ACC112 (cell line): ENCODE data around the gene EML6.

Source experiments
- H2AFZ ChIP-seq: fragments of 200-600 bp; sonication (generic); one replicate; pipeline ENCODE4 v1.6.0; 2017; ENCODE audit warnings: antibody characterized with exemption, low read length; ENCODE audit not compliant: unreplicated experiment
- H3K27ac ChIP-seq: fragments of 200-600 bp; sonication (generic); 2 replicates; pipeline ENCODE4 v1.5.1; 2014; ENCODE audit warnings: low read depth, mild to moderate bottlenecking, antibody characterized with exemption, low read length, moderate library complexity
- H3K27me3 ChIP-seq: fragments of 200-600 bp; sonication (generic); 2 replicates; pipeline ENCODE4 v1.6.1; 2014; ENCODE audit warnings: mild to moderate bottlenecking, antibody characterized with exemption, low read length, moderate library complexity, mixed read lengths; ENCODE audit not compliant: insufficient read depth
- H3K36me3 ChIP-seq: fragments of 200-600 bp; sonication (generic); 2 replicates; pipeline ENCODE4 v1.6.1; 2016; ENCODE audit warnings: mild to moderate bottlenecking, antibody characterized with exemption, low read length, moderate library complexity, mixed read lengths; ENCODE audit not compliant: insufficient read depth
- H3K4me1 ChIP-seq: fragments of 200-600 bp; sonication (generic); one replicate; pipeline ENCODE4 v1.6.1; 2016; ENCODE audit warnings: low read length, mixed read lengths; ENCODE audit not compliant: insufficient read depth, unreplicated experiment, control insufficient read depth
- H3K4me3 ChIP-seq: fragments of 200-600 bp; sonication (generic); 2 replicates; pipeline ENCODE4 v1.5.1; 2014; ENCODE audit warnings: mild to moderate bottlenecking, low read depth, low read length
- H3K79me2 ChIP-seq: fragments of 200-600 bp; sonication (generic); one replicate; pipeline ENCODE4 v1.6.0; 2016; ENCODE audit warnings: low read length; ENCODE audit not compliant: control insufficient read depth, unreplicated experiment, insufficient read depth

Gene EML6

DNA sequence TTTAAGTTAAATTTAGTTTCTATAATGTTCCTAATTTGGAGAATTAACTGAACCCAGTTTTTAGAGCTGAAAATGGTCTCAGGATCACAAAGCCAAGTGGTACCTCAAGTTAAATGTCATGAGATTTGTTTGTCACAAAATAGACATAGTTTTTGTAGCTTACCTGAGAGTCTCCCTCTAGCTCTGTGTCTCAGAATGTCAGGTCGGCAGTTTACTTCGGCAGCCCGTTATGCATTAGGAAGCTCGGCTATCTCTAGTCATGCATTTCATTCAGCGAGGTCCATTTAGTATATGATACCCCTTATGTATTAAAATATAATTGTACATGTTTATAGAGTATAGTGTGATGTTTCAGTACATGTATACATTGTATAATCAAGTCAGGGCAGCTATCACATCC, 155.6 kb downstream of the EML6 start:
- H3K79me2 ChIP-seq = no peaks in the 10 kb centered on the region
- no peaks in the 10 kb centered on the region for H3K36me3 ChIP-seq
- H3K4me1 ChIP-seq = no peaks in the 10 kb centered on the region
- no peaks in the 10 kb centered on the region for H3K27me3 ChIP-seq
- H3K27ac ChIP-seq = no peak overlapping the region
- no peak overlapping the region for H2AFZ ChIP-seq
- no peak overlapping the region for H3K4me3 ChIP-seq

DNA sequence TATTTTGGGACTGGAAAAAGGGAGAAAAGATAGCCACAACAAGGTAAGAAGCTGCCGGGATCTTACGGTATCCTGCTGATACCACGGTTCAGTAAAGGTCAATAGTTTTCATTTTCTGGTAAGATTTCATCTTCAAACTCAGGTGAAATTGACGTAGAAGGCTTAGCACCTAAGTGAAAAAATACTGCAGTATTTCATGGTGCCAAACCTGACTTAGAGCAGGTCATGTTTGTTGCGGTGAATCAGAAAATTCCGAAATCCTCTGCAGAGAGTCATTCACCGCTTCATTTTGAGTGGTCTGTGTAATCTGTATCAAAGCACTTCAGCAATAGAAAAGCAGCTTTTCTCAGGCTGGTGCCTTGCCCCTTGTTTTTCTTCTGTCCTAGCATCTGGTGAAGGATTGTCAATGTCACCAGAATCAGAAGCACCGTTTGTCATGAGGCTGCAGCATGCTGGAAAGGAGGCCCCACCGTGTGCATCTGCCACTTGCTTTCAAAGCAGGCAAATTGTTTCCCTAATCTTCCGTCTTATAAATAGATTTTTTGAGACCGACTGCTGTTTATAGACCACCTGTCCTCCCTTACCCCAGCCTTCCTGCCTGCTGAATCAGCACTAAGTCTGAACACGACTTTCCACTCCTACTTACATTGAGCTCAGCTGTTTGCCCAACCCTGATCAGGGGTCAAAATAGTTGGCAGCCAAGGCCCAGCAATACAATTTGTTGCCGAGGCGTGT, 156.3 kb downstream of the EML6 start:
- no peaks in the 10 kb centered on the region for H3K79me2 ChIP-seq
- no peaks in the 10 kb centered on the region for H3K36me3 ChIP-seq
- no peaks in the 10 kb centered on the region for H3K27me3 ChIP-seq
- H3K4me1 ChIP-seq = no peaks in the 10 kb centered on the region
- no peak overlapping the region for H3K27ac ChIP-seq
- H3K4me3 ChIP-seq = no peak overlapping the region
- H2AFZ ChIP-seq = no peak overlapping the region

DNA sequence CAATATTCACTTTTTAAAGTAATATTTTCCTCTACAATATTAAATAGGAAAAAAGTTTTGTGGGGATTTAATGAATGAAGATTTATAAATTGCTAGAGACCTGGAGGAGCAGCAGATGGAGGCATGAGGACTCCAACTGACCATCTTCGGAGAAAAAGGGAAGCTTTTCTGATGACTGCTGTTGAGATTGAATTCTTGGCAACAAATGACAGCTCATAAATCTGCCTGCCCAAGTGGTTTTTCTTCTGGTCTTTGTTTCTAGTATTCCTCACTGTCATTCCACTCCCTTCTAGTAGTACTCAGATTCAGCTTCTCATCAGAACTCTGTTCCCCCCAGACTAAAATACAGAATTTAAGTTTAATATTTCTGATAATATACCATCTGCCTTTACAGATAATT, 157.0 kb downstream of the EML6 start:
- no peaks in the 10 kb centered on the region for H3K79me2 ChIP-seq
- H3K4me3 ChIP-seq = no peak overlapping the region
- no peak overlapping the region for H2AFZ ChIP-seq
- no peaks in the 10 kb centered on the region for H3K27me3 ChIP-seq
- no peaks in the 10 kb centered on the region for H3K36me3 ChIP-seq
- H3K27ac ChIP-seq = no peak overlapping the region
- H3K4me1 ChIP-seq = no peaks in the 10 kb centered on the region

GRCh38 chr2:54881759-54882158, 158.3 kb downstream of the EML6 start:
- H3K4me1 ChIP-seq = no peaks in the 10 kb centered on the region
- H3K27me3 ChIP-seq = no peaks in the 10 kb centered on the region
- no peak overlapping the region for H2AFZ ChIP-seq
- H3K79me2 ChIP-seq = no peaks in the 10 kb centered on the region
- H3K36me3 ChIP-seq = no peaks in the 10 kb centered on the region
- H3K4me3 ChIP-seq = no peak overlapping the region
- H3K27ac ChIP-seq = no peak overlapping the region

DNA sequence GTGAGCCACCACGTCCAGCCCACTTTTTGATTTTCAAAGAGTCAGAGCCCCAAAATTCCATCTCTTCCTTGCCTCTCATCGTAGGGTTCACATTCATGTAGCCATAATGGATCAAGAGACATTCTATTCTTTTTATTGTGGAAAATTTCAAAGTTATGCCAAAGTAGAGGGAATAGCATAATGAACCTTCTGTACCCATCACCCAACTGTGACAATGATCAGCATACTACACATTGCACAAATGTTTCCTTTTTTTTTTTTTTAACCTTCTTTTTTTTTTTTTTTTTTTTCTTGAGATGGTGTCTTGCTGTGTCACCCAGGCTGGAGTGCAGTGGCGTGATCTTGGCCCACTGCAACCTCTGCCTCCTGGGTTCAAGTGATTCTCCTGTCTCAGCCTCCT, 162.4 kb downstream of the EML6 start:
- peaks cover 15% of the 10 kb centered on the region; the same call in 1 of the 2 replicates for H3K27me3 ChIP-seq

GRCh38 chr2:54887850-54888545, 164.5 kb downstream of the EML6 start:
- no peaks in the 10 kb centered on the region for H3K4me1 ChIP-seq
- H3K4me3 ChIP-seq = no peak overlapping the region
- H3K79me2 ChIP-seq = no peaks in the 10 kb centered on the region
- H3K27ac ChIP-seq = no peak overlapping the region
- H3K36me3 ChIP-seq = no peaks in the 10 kb centered on the region
- no peak overlapping the region for H2AFZ ChIP-seq
- peaks cover 15% of the 10 kb centered on the region; the same call in 1 of the 2 replicates for H3K27me3 ChIP-seq

More for the DNA sequence above, 162.4 kb downstream of the EML6 start:
- Histone ChIP-seq H3K36me3 (no peaks in the 10 kb centered on the region), H3K4me1 (no peaks in the 10 kb centered on the region), H3K79me2 (no peaks in the 10 kb centered on the region), H3K27ac (no peak overlapping the region), H3K4me3 (no peak overlapping the region), H2AFZ (no peak overlapping the region)

GRCh38 chr2:54889053-54889452, 165.6 kb downstream of the EML6 start:
- no peaks in the 10 kb centered on the region for H3K4me1 ChIP-seq
- H3K4me3 ChIP-seq = no peak overlapping the region
- H3K36me3 ChIP-seq = no peaks in the 10 kb centered on the region
- no peak overlapping the region for H2AFZ ChIP-seq
- H3K79me2 ChIP-seq = no peaks in the 10 kb centered on the region
- no peak overlapping the region for H3K27ac ChIP-seq
- peaks cover 15% of the 10 kb centered on the region; the same call in 1 of the 2 replicates for H3K27me3 ChIP-seq

- Histone ChIP-seq H3K27ac (no peak overlapping the region), H3K79me2 (no peaks in the 10 kb centered on the region), H2AFZ (no peak overlapping the region)
Observed at GRCh38 chr2:54891909-54892308, 168.4 kb downstream of the EML6 start.

GRCh38 chr2:54894467-54894866, 171.0 kb downstream of the EML6 start:
- Histone ChIP-seq H3K27me3 (peaks cover 5% of the 10 kb centered on the region; the same call in 1 of the 2 replicates), H3K27ac (no peak overlapping the region), H3K4me1 (no peaks in the 10 kb centered on the region), H3K4me3 (no peak overlapping the region), H2AFZ (no peak overlapping the region), H3K79me2 (no peaks in the 10 kb centered on the region), H3K36me3 (no peaks in the 10 kb centered on the region)

More at GRCh38 chr2:54891909-54892308, 168.4 kb downstream of the EML6 start:
- Histone ChIP-seq H3K36me3 (no peaks in the 10 kb centered on the region), H3K4me3 (no peak overlapping the region), H3K27me3 (peaks cover 15% of the 10 kb centered on the region; the same call in 1 of the 2 replicates), H3K4me1 (no peaks in the 10 kb centered on the region)

DNA sequence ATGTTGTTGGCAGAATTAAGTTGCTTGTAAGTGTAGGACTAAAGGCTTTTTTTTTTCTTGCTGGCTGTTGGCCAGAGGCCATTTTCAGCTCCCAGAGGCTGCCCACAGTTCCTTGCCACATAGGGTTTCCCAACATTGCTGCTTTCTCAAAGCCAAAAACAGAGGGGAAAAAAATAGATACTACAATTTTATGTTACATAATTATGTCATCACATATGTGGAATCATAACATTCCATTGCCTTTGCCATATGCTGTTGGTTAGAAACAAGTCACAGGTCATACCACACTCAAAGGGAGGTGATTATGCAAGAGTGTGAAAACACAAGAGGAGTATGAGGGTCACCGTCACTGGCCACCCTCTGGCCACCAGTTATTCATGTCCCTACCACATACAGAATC, 172.3 kb downstream of the EML6 start:
- Histone ChIP-seq H3K27me3 (no peaks in the 10 kb centered on the region; the same call in 1 of the 2 replicates), H3K36me3 (no peaks in the 10 kb centered on the region), H3K4me1 (no peaks in the 10 kb centered on the region), H2AFZ (no peak overlapping the region), H3K27ac (no peak overlapping the region), H3K4me3 (no peak overlapping the region), H3K79me2 (no peaks in the 10 kb centered on the region)
